Trophoblast cell (in vitro differentiated cells and primary cell): ENCODE data around the gene HAPLN3.

ENCODE experiments used
- DNase-seq, 2 donors: peaks; one replicate each; pipeline ENCODE4 v3.0.0-alpha.2; 2016
- H2AFZ ChIP-seq: 2 replicates; pipeline ENCODE4 v1.6.1; 2013; ENCODE audit warnings: low read length, moderate library complexity, mild to moderate bottlenecking; ENCODE audit not compliant: insufficient read depth, poor library complexity
- H2AK5ac ChIP-seq: 2 replicates; pipeline ENCODE4 v1.6.1; 2013; ENCODE audit warnings: mild to moderate bottlenecking, low read length
- H2BK120ac ChIP-seq: 2 replicates; pipeline ENCODE4 v1.6.1; 2013; ENCODE audit warnings: low read length, mild to moderate bottlenecking, moderate library complexity; ENCODE audit not compliant: insufficient read depth, poor library complexity
- H2BK12ac ChIP-seq: 2 replicates; pipeline ENCODE4 v1.6.1; 2013; ENCODE audit warnings: mild to moderate bottlenecking, low read length, moderate library complexity
- H2BK5ac ChIP-seq: 2 replicates; pipeline ENCODE4 v1.6.1; 2013; ENCODE audit warnings: low read length, low read depth, moderate library complexity, mild to moderate bottlenecking; ENCODE audit not compliant: poor library complexity
- H3K14ac ChIP-seq: 2 replicates; pipeline ENCODE4 v1.6.1; 2013; ENCODE audit warnings: mild to moderate bottlenecking, low read length
- H3K18ac ChIP-seq: 2 replicates; pipeline ENCODE4 v1.6.1; 2013; ENCODE audit warnings: mild to moderate bottlenecking, low read length
- H3K23ac ChIP-seq: 2 replicates; pipeline ENCODE4 v1.6.1; 2013; ENCODE audit warnings: low read length
- H3K27ac ChIP-seq: 2 replicates; pipeline ENCODE4 v1.5.1; 2013; ENCODE audit warnings: low read depth, mild to moderate bottlenecking, inconsistent platforms, low read length, moderate library complexity
- H3K27me3 ChIP-seq: 2 replicates; pipeline ENCODE4 v1.6.1; 2013; ENCODE audit warnings: inconsistent platforms, mild to moderate bottlenecking, low read length, moderate library complexity; ENCODE audit not compliant: insufficient read depth
- H3K36me3 ChIP-seq, 2 experiments: 1 replicate in 1 of 2; 2 replicates in 1 of 2; pipeline ENCODE4 v1.6.1; 2013; ENCODE audit warnings: low read length in 2 of 2, mild to moderate bottlenecking in 2 of 2, moderate library complexity in 1 of 2; ENCODE audit not compliant: insufficient read depth in 2 of 2, control insufficient read depth in 1 of 2
- H3K4ac ChIP-seq: 2 replicates; pipeline ENCODE4 v1.6.1; 2013; ENCODE audit warnings: low read depth, mild to moderate bottlenecking, low read length, moderate library complexity
- H3K4me1 ChIP-seq, 2 experiments: 1 replicate in 1 of 2; 2 replicates in 1 of 2; pipeline ENCODE4 v1.6.1; 2013; ENCODE audit warnings: low read length in 2 of 2, mild to moderate bottlenecking in 2 of 2, moderate library complexity in 1 of 2; ENCODE audit not compliant: insufficient read depth in 2 of 2, control insufficient read depth in 1 of 2
- H3K4me2 ChIP-seq: 2 replicates; pipeline ENCODE4 v1.6.1; 2013; ENCODE audit warnings: inconsistent platforms, mild to moderate bottlenecking, low read length, moderate library complexity
- H3K4me3 ChIP-seq: 2 replicates; pipeline ENCODE4 v1.5.1; 2013; ENCODE audit warnings: mild to moderate bottlenecking, low read depth, low read length, inconsistent platforms
- H3K79me1 ChIP-seq: one replicate; pipeline ENCODE4 v1.6.1; 2013; ENCODE audit warnings: low read length
- H3K79me2 ChIP-seq: 2 replicates; pipeline ENCODE4 v1.6.1; 2013; ENCODE audit warnings: low read length, mild to moderate bottlenecking; ENCODE audit not compliant: control insufficient read depth, insufficient read depth, poor library complexity
- H3K9ac ChIP-seq: 2 replicates; pipeline ENCODE4 v1.6.1; 2013; ENCODE audit warnings: mild to moderate bottlenecking, low read length
- H3K9me3 ChIP-seq: 2 replicates; pipeline ENCODE4 v1.6.1; 2013; ENCODE audit warnings: low read depth, mild to moderate bottlenecking, control low read depth, inconsistent platforms, low read length; ENCODE audit not compliant: insufficient read depth
- H4K12ac ChIP-seq: 2 replicates; pipeline ENCODE4 v1.6.1; 2013; ENCODE audit warnings: low read depth, mild to moderate bottlenecking, low read length, moderate library complexity
- H4K8ac ChIP-seq: 2 replicates; pipeline ENCODE4 v1.6.1; 2013; ENCODE audit warnings: low read depth, mild to moderate bottlenecking, low read length, moderate library complexity
- H4K91ac ChIP-seq: one replicate; pipeline ENCODE4 v1.6.1; 2013; ENCODE audit warnings: low read depth, mild to moderate bottlenecking, low read length, moderate library complexity
- WGBS: extraction: QIAGEN DNeasy Blood & Tissue Kit; methylation state at CpG from one replicate; pipeline ENCODE4 v1.1.7; 2013; ENCODE audit warnings: missing lambda C conversion rate; ENCODE audit not compliant: insufficient read length, insufficient coverage; ENCODE audit errors: extremely low coverage; 5-methylcytosine and 5-hydroxymethylcytosine counted together

HAPLN3 gene

DNA sequence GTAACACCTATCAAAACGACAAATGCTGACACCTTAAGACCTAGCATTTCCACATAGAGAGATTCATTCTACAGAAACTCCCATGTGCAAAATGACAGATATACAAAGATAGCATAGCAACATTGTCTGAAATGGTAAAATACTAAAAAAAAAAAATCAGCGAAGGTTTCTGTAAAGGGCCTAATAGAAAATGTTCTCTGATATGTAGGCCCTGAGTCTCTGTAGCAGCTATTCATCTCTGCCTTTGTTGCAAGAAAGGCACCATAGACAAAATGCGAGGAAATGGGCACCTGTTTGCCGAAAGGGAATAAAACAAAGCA lies 18.5 kb upstream of the HAPLN3 start:
- no CpG with 5 or more reads among the region's 4 CpGs for WGBS
- Histone ChIP-seq H2BK5ac (no peak overlapping the region), H4K8ac (no peak overlapping the region), H2BK120ac (no peak overlapping the region), H4K91ac (no peak overlapping the region), H2AK5ac (no peak overlapping the region), H3K4me1 (peaks cover 18 to 23% of the 10 kb centered on the region in 2 experiments), H3K4me3 (no peak overlapping the region), H3K9ac (no peak overlapping the region), H3K18ac (no peak overlapping the region), H3K79me1 (peaks cover 13% of the 10 kb centered on the region), H2AFZ (no peak overlapping the region), H2BK12ac (no peak overlapping the region), H3K14ac (no peak overlapping the region), H3K9me3 (no peaks in the 10 kb centered on the region), H3K23ac (no peak overlapping the region), H3K79me2 (peaks cover 15% of the 10 kb centered on the region), H3K36me3 (peaks cover 22 to 23% of the 10 kb centered on the region in 2 experiments), H3K4me2 (peak overlapping the region; percentile 65), H3K27ac (no peak overlapping the region), H3K4ac (no peak overlapping the region), H4K12ac (no peak overlapping the region), H3K27me3 (no peaks in the 10 kb centered on the region)
- DNase-seq = no peak

GRCh38 chr15:88913017-88913849 lies 17.9 kb upstream of the HAPLN3 start, which contains the start of gene MFGE8:
TSS of gene MFGE8 (minus strand) at chr15:88913379. CDS start at chr15:88913319, 60 bp downstream.
- H4K12ac ChIP-seq = peak within 1 kb of the TSS; percentile 71
- peaks cover 15% of the 10 kb centered on the region for H3K79me1 ChIP-seq
- H3K23ac ChIP-seq = no peak within 1 kb of the TSS
- H3K14ac ChIP-seq = peak within 1 kb of the TSS; percentile 86
- no peaks in the 10 kb centered on the region for H3K27me3 ChIP-seq
- no CpG with 5 or more reads among the region's 67 CpGs for WGBS
- peak within 1 kb of the TSS; percentile 45 for H2BK12ac ChIP-seq
- peak within 1 kb of the TSS; percentile 65 for H3K4me2 ChIP-seq
- peak within 1 kb of the TSS; percentile 44 for H2AFZ ChIP-seq
- peaks cover 15% of the 10 kb centered on the region for H3K79me2 ChIP-seq
- peak within 1 kb of the TSS; percentile 84 for H3K9ac ChIP-seq
- peak within 1 kb of the TSS; percentile 63 for H3K27ac ChIP-seq
- peak within 1 kb of the TSS; percentile 90 for H4K91ac ChIP-seq
- peak within 1 kb of the TSS; percentile 84 for H3K4ac ChIP-seq
- peaks cover 23 to 24% of the 10 kb centered on the region in 2 experiments for H3K4me1 ChIP-seq
- H3K9me3 ChIP-seq = no peaks in the 10 kb centered on the region
- peaks cover 27 to 29% of the 10 kb centered on the region in 2 experiments for H3K36me3 ChIP-seq
- peak within 1 kb of the TSS; percentile 54 for H4K8ac ChIP-seq
- peak within 1 kb of the TSS; percentile 87 for H3K18ac ChIP-seq
- H2AK5ac ChIP-seq = peak within 1 kb of the TSS; percentile 69
- peak; percentile 16 to 47 for DNase-seq
- H2BK5ac ChIP-seq = peak within 1 kb of the TSS; percentile 61
- peak within 1 kb of the TSS; percentile 56 for H2BK120ac ChIP-seq
- peak within 1 kb of the TSS; percentile 92 for H3K4me3 ChIP-seq

DNA sequence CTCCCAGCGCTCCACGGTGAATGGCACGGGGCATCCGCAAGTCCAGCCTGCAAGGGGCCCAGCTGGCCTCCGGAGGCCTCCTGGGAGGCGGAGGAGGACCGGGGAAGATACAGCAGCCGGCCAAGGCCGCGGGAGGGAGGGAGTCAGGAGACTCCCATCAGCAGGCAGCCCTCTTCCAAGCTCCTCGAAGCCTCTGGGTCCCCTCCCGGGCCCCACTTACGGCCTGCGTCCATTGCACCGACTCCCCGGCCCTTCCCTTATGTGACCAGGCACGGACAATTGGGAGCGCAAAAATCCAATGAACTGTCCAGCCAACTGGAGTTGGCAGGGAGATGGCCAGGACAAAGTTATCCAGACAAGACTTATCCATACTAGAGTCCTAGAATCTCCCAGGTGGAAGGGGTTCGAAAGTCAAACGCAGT lies 17.2 kb upstream of the HAPLN3 start:
- H4K8ac ChIP-seq = peak overlapping the region; percentile 54
- peak overlapping the region; percentile 92 for H3K4me3 ChIP-seq
- H3K4me2 ChIP-seq = peak overlapping the region; percentile 65
- H3K79me2 ChIP-seq = peaks cover 15% of the 10 kb centered on the region
- no peak overlapping the region for H3K23ac ChIP-seq
- H2AFZ ChIP-seq = peak overlapping the region; percentile 30
- no peaks in the 10 kb centered on the region for H3K27me3 ChIP-seq
- DNase-seq = no peak
- peaks cover 15% of the 10 kb centered on the region for H3K79me1 ChIP-seq
- peak overlapping the region; percentile 69 for H2AK5ac ChIP-seq
- H2BK5ac ChIP-seq = peak overlapping the region; percentile 61
- peaks cover 34 to 36% of the 10 kb centered on the region in 2 experiments for H3K36me3 ChIP-seq
- H3K9me3 ChIP-seq = no peaks in the 10 kb centered on the region
- peak overlapping the region; percentile 56 for H2BK120ac ChIP-seq
- peak overlapping the region; percentile 86 for H3K14ac ChIP-seq
- peak overlapping the region; percentile 84 for H3K9ac ChIP-seq
- H3K4ac ChIP-seq = peak overlapping the region; percentile 84
- peak overlapping the region; percentile 87 for H3K18ac ChIP-seq
- H2BK12ac ChIP-seq = no peak overlapping the region
- no CpG with 5 or more reads among the region's 20 CpGs for WGBS
- peaks cover 23 to 24% of the 10 kb centered on the region in 2 experiments for H3K4me1 ChIP-seq
- H4K12ac ChIP-seq = peak overlapping the region; percentile 71
- H4K91ac ChIP-seq = peak overlapping the region; percentile 90
- H3K27ac ChIP-seq = peak overlapping the region; percentile 63

GRCh38 chr15:88911766-88912118 lies 16.4 kb upstream of the HAPLN3 start:
- H4K91ac ChIP-seq = peak overlapping the region; percentile 90
- WGBS = no CpG with 5 or more reads among the region's 5 CpGs

More at GRCh38 chr15:88911766-88912118, 16.4 kb upstream of the HAPLN3 start:
- peak overlapping the region; percentile 65 for H3K4me2 ChIP-seq
- peak overlapping the region; percentile 63 for H3K27ac ChIP-seq
- no peak overlapping the region for H2AK5ac ChIP-seq
- no peaks in the 10 kb centered on the region for H3K27me3 ChIP-seq
- no peak overlapping the region for H2BK120ac ChIP-seq
- no peak overlapping the region for H2BK12ac ChIP-seq
- no peak overlapping the region for H4K12ac ChIP-seq
- H3K9ac ChIP-seq = peak overlapping the region; percentile 84
- H2AFZ ChIP-seq = no peak overlapping the region
- H3K36me3 ChIP-seq = peaks cover 42 to 44% of the 10 kb centered on the region in 2 experiments
- DNase-seq = no peak
- H3K4me3 ChIP-seq = peak overlapping the region; percentile 92
- peaks cover 23 to 24% of the 10 kb centered on the region in 2 experiments for H3K4me1 ChIP-seq
- H3K79me1 ChIP-seq = peaks cover 15% of the 10 kb centered on the region
- peak overlapping the region; percentile 87 for H3K18ac ChIP-seq
- no peaks in the 10 kb centered on the region for H3K9me3 ChIP-seq
- peak overlapping the region; percentile 59 for H3K4ac ChIP-seq
- no peak overlapping the region for H3K23ac ChIP-seq
- H4K8ac ChIP-seq = peak overlapping the region; percentile 54
- H3K14ac ChIP-seq = peak overlapping the region; percentile 86
- H2BK5ac ChIP-seq = peak overlapping the region; percentile 50
- peaks cover 15% of the 10 kb centered on the region for H3K79me2 ChIP-seq
